SU-DHL-6 (cell line): ENCODE measurements around the gene ZNF324.

ENCODE experiments used
- EZH2phosphoT487 ChIP-seq: fragments of 200-600 bp; sonication (generic), shearing (Covaris generic); conservative IDR thresholded peaks from 2 replicates; pipeline ENCODE4 v1.6.1; 2018; ENCODE audit warnings: mild to moderate bottlenecking, antibody characterized with exemption, low read length, moderate library complexity, mixed read lengths
- TF ChIP-seq, protein P1 (sequence below): fragments of 200-600 bp; sonication (generic); IDR thresholded peaks from one replicate; pipeline ENCODE4 v1.5.1; 2017; ENCODE audit warnings: antibody characterized with exemption, mild to moderate bottlenecking, low read length, moderate library complexity; ENCODE audit not compliant: insufficient read depth, poor library complexity, severe bottlenecking

DNA sequence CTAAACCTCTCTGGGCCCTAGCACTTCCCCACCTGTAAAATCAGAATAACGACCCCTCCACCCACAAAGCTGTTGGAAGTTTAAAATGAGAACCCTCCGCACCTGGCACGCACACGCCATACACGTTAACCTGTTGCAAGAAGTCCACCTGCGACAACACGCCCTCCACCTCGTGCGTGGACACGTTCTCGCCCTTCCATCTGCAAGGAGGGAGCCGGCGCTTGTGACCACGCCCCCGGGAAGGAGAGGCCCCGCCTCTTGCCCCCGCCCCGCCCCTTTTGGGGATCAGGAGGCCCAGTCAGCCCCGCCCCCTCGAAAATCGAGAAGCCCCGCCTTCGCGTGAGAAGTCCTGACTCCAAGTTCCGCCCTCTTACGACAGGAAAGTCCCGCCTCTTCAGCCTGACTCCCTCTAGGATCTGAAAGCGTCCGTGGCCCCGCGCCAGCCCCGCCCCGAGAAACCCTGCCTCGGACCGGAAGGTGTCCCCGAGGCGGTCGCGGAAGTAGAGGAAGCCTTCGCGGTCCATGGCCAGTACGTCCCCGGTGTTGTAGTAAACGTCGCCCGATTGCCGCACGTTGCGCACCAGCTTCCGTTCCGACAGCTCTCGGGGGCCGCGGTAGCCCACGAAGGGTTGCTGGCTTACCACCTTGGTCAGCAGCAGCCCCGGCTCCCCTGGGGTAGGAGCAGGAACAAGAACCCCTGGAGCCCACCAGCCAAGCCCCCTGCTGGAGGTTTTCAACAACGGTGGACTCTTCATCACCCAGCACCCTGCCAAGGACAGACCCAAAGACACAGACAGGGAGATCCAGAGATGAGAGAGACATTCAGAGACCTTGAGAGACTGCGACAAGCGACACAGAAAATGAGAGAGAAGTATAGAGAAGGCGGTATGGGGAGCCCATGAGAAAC is 32.4 kb downstream of the ZNF324 start:
- TF ChIP-seq, protein P1, sequence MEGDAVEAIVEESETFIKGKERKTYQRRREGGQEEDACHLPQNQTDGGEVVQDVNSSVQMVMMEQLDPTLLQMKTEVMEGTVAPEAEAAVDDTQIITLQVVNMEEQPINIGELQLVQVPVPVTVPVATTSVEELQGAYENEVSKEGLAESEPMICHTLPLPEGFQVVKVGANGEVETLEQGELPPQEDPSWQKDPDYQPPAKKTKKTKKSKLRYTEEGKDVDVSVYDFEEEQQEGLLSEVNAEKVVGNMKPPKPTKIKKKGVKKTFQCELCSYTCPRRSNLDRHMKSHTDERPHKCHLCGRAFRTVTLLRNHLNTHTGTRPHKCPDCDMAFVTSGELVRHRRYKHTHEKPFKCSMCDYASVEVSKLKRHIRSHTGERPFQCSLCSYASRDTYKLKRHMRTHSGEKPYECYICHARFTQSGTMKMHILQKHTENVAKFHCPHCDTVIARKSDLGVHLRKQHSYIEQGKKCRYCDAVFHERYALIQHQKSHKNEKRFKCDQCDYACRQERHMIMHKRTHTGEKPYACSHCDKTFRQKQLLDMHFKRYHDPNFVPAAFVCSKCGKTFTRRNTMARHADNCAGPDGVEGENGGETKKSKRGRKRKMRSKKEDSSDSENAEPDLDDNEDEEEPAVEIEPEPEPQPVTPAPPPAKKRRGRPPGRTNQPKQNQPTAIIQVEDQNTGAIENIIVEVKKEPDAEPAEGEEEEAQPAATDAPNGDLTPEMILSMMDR, result peak; percentile 19
- TF ChIP-seq EZH2phosphoT487, result no peak
